BLaER1 treated with 17β-estradiol and CSF1 and Interleukin-3, amounts not matched to agents 10 nM and 100 nM (cell line): ENCODE data around the gene GALNT9.
"Not testable (repeated sequence)": the region's sequence is repeated elsewhere in the genome, so short reads cannot be mapped to it uniquely, and the experiment has no call there.

Experiments
- H3K27ac ChIP-seq, 11 experiments: shearing (Covaris generic); formaldehyde crosslinking; 2 replicates each; pipeline ENCODE4 v1.8.1; 2022
- H3K27me3 ChIP-seq, 11 experiments: shearing (Covaris generic); formaldehyde crosslinking; 2 replicates each; pipeline ENCODE4 v1.8.1; 2022
- H3K36me3 ChIP-seq, 11 experiments: shearing (Covaris generic); formaldehyde crosslinking; 2 replicates each; pipeline ENCODE4 v1.8.1; 2022
- H3K4me1 ChIP-seq, 10 experiments: shearing (Covaris generic); formaldehyde crosslinking; 2 replicates each; pipeline ENCODE4 v1.8.1; 2022
- H3K4me2 ChIP-seq, 11 experiments: shearing (Covaris generic); formaldehyde crosslinking; 2 replicates each; pipeline ENCODE4 v1.8.1; 2022
- H3K4me3 ChIP-seq, 10 experiments: shearing (Covaris generic); formaldehyde crosslinking; 2 replicates each; pipeline ENCODE4 v1.8.1; 2022
- H3K9ac ChIP-seq, 11 experiments: shearing (Covaris generic); formaldehyde crosslinking; 2 replicates each; pipeline ENCODE4 v1.8.1; 2022
- H3K9me3 ChIP-seq, 11 experiments: shearing (Covaris generic); formaldehyde crosslinking; replicated peaks in 1 of 11; 2 replicates each; pipeline ENCODE4 v1.8.1; 2022
- H4K20me1 ChIP-seq, 11 experiments: shearing (Covaris generic); formaldehyde crosslinking; 2 replicates each; pipeline ENCODE4 v1.8.1; 2022
- Cebpa-rat ChIP-seq, 11 experiments: shearing (Covaris generic); IDR thresholded peaks; 2 replicates each; pipeline ENCODE4 v1.8.1; 2022

Gene GALNT9

GRCh38 chr12:132305991-132306884, 23.2 kb downstream of the GALNT9 start:
- Histone ChIP-seq H3K4me2 (no peak overlapping the region), H3K9me3 (peaks cover 26 to 50% (median 38%) of the 10 kb centered on the region in 11 experiments), H3K4me1 (peaks cover 35 to 48% (median 41%) of the 10 kb centered on the region in 10 experiments), H3K27ac (no peak overlapping the region; a peak in 1 of 22 replicates), H3K9ac (no peak overlapping the region), H4K20me1 (no peaks in the 10 kb centered on the region), H3K27me3 (peaks cover 1 to 12% (median 5%) of the 10 kb centered on the region in 11 experiments; a peak in 15 of 22 replicates), H3K36me3 (0 out of 22 replicates have a peak, but pooled peaks cover 0 to 1% (median 0%) of the 10 kb centered on the region in 11 experiments), H3K4me3 (no peak overlapping the region)
- TF ChIP-seq Cebpa-rat (IDR thresholded peaks at IDR 0.05), result no peak

- Histone ChIP-seq H3K27me3 (peaks cover 7 to 16% (median 10%) of the 10 kb centered on the region in 11 experiments; a peak in 15 of 22 replicates), H3K4me3 (no peak overlapping the region), H3K4me1 (peaks cover 28 to 48% (median 41%) of the 10 kb centered on the region in 10 experiments), H3K9ac (no peak overlapping the region), H3K4me2 (no peak overlapping the region), H4K20me1 (no peaks in the 10 kb centered on the region), H3K9me3 (peaks cover 24 to 46% (median 34%) of the 10 kb centered on the region in 11 experiments), H3K27ac (no peak overlapping the region), H3K36me3 (no peaks in the 10 kb centered on the region)
- TF ChIP-seq Cebpa-rat (IDR thresholded peaks at IDR 0.05), result no peak
These were observed 23.8 kb downstream of the GALNT9 start for GRCh38 chr12:132305560-132305966.

GRCh38 chr12:132304866-132305265, 24.5 kb downstream of the GALNT9 start:
- H3K9ac ChIP-seq, H3K4me3 ChIP-seq, H3K36me3 ChIP-seq, H3K27ac ChIP-seq, H3K4me2 ChIP-seq, H4K20me1 ChIP-seq: not testable (repeated sequence)
- Histone ChIP-seq H3K4me1 (peaks cover 21 to 43% (median 34%) of the 10 kb centered on the region in 10 experiments), H3K9me3 (peaks cover 24 to 46% (median 34%) of the 10 kb centered on the region in 11 experiments), H3K27me3 (peaks cover 7 to 16% (median 10%) of the 10 kb centered on the region in 11 experiments; a peak in 15 of 22 replicates)

DNA sequence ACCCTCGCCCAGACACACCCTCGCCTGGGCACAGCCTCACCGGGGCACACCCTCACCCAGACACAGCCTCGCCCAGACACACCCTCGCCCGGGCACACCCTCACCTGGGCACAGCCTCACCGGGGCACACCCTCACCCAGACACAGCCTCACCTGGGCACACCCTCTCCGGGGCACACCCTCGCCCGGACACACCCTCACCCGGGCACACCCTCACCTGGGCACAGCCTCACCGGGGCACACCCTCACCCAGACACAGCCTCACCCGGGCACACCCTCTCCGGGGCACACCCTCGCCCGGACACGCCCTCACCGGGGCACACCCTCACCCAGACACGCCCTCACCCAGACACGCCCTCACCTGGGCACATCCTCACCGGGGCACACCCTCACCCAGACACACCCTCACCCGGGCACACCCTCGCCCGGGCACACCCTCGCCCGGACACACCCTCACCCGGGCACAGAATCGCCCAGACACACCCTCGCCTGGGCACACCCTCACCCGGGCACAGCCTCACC, 25.5 kb downstream of the GALNT9 start:
- not testable (repeated sequence) for H3K27ac ChIP-seq, H3K9ac ChIP-seq, H3K4me2 ChIP-seq, H4K20me1 ChIP-seq, H3K36me3 ChIP-seq
- peaks cover 12 to 33% (median 25%) of the 10 kb centered on the region in 10 experiments for H3K4me1 ChIP-seq
- H3K27me3 ChIP-seq, result peaks cover 7 to 16% (median 10%) of the 10 kb centered on the region in 11 experiments; a peak in 15 of 22 replicates
- peak overlapping the region in 1 of 10 experiments; percentile 24; a peak in 1 of 20 replicates for H3K4me3 ChIP-seq
- H3K9me3 ChIP-seq, result peaks cover 24 to 48% (median 36%) of the 10 kb centered on the region in 11 experiments

DNA sequence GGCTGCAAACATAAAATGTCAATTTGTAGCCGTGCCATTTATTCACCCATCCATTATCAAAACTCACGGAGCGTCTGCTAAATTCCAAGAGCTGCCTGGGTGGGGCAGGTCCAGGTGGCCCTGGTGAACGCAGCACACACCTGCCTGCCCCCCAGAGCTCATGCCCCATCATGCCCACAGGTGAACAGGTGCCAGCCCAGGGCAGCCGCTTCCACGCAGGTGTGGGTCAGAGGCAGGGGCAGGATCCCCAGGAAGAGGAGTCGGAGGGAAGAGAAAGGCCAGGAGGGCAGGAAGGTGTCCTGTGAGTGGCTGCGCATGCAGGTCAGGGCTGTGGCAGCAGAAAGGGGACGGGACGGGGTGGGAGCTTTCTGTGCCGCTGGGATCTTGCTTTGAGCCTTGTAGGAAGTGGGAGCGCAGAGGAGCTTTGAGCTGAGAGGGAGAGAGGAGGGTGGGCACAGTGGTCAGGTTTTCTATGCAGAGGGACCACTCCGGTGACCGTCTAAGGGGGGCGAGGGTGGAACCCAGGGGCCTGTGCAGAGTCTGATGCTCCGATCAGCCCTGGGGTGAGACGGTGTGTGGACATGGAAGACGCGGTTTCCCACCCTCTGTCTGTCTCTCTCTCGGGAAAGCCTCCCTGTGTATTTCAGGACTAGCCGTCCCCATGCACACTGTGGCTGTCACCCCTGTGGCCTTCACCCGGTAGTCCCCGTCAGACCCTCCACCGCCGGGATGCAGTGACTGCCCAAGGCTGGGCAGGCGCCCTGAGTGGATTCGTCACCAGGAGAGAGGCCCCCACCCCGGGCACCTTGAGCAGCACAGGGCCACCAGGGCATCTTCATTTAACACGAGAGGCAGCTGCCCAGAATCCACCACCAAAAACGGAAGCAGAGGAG, 26.7 kb downstream of the GALNT9 start:
- Histone ChIP-seq H3K27ac (no peak overlapping the region), H3K36me3 (no peaks in the 10 kb centered on the region), H3K27me3 (peaks cover 7 to 16% (median 10%) of the 10 kb centered on the region in 11 experiments; a peak in 15 of 22 replicates), H3K4me3 (no peak overlapping the region), H3K4me1 (peaks cover 0 to 21% (median 13%) of the 10 kb centered on the region in 10 experiments; a peak in 18 of 20 replicates), H3K9ac (no peak overlapping the region), H4K20me1 (no peaks in the 10 kb centered on the region), H3K4me2 (no peak overlapping the region), H3K9me3 (peaks cover 24 to 60% (median 48%) of the 10 kb centered on the region in 11 experiments)
- no peak for TF ChIP-seq Cebpa-rat (IDR thresholded peaks at IDR 0.05)

- TF ChIP-seq Cebpa-rat (IDR thresholded peaks at IDR 0.05), result peak in 5 of 11 experiments; percentile 24 to 79 (median 46); a peak in 4 of 22 replicates
- peak overlapping the region in 8 of 11 experiments; percentile 28 to 56 (median 42); a peak in 14 of 22 replicates for H3K4me2 ChIP-seq
- peaks cover 7 to 16% (median 10%) of the 10 kb centered on the region in 11 experiments; a peak in 15 of 22 replicates for H3K27me3 ChIP-seq
- H3K9ac ChIP-seq, result no peak overlapping the region; a peak in 1 of 22 replicates
- H3K36me3 ChIP-seq, result no peaks in the 10 kb centered on the region
- H3K9me3 ChIP-seq, result peaks cover 24 to 65% (median 56%) of the 10 kb centered on the region in 11 experiments
- H3K27ac ChIP-seq, result peak overlapping the region in 1 of 11 experiments; percentile 58; a peak in 1 of 22 replicates
- peaks cover 0 to 14% (median 9%) of the 10 kb centered on the region in 10 experiments; a peak in 12 of 20 replicates for H3K4me1 ChIP-seq
- no peaks in the 10 kb centered on the region for H4K20me1 ChIP-seq
- no peak overlapping the region for H3K4me3 ChIP-seq
These were observed 28.3 kb downstream of the GALNT9 start for GRCh38 chr12:132300789-132301722.

- H3K27me3 ChIP-seq, result peaks cover under 1 to 4% (median 4%) of the 10 kb centered on the region in 11 experiments; a peak in 11 of 22 replicates
- TF ChIP-seq Cebpa-rat (IDR thresholded peaks at IDR 0.05), result no peak
- peaks cover 0 to 7% (median 5%) of the 10 kb centered on the region in 10 experiments; a peak in 12 of 20 replicates for H3K4me1 ChIP-seq
- H4K20me1 ChIP-seq, result no peaks in the 10 kb centered on the region
- no peak overlapping the region for H3K4me2 ChIP-seq
- H3K27ac ChIP-seq, result no peak overlapping the region
- H3K4me3 ChIP-seq, result no peak overlapping the region
- H3K36me3 ChIP-seq, result no peaks in the 10 kb centered on the region
- H3K9ac ChIP-seq, result no peak overlapping the region
- peaks cover 0 to 53% (median 33%) of the 10 kb centered on the region in 11 experiments; a peak in 21 of 22 replicates for H3K9me3 ChIP-seq
These were observed 33.3 kb downstream of the GALNT9 start for GRCh38 chr12:132296063-132296462.

DNA sequence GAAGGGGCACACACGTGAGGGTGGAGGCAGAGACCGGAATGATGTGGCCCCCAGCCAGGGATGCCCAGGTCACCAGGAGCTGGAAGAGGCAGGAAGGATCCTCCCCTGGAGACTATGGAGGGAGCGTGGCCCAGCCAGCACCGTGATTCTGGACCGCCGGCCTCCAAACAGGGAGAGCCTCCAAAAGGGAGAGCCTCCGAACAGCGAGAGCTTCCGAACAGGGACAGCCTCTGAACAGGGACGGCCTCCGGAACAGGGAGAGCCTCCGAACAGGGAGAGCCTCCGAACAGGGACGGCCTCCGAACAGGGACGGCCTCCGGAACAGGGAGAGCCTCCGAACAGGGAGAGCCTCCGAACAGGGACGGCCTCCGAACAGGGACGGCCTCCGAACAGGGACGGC, 33.8 kb downstream of the GALNT9 start:
- not testable (repeated sequence) for H3K27me3 ChIP-seq

More for the DNA sequence above, 33.8 kb downstream of the GALNT9 start:
- not testable (repeated sequence) for H3K4me2 ChIP-seq, H3K9ac ChIP-seq, H3K4me1 ChIP-seq, H3K27ac ChIP-seq, H4K20me1 ChIP-seq, H3K4me3 ChIP-seq, H3K36me3 ChIP-seq
- H3K9me3 ChIP-seq, result peaks cover 0 to 53% (median 33%) of the 10 kb centered on the region in 11 experiments; a peak in 21 of 22 replicates
